Pancreas (tissue), 10 donors: Measurements from ENCODE around the gene INPP5D. TPM values are rescaled to one million over a fixed set of nuclear protein-coding genes. Genes with fewer than 3 reads are reported as not detected.
A peak's percentile ranks its signal among the peaks of the same experiment; 100 is the strongest.
"Not testable (repeated sequence)": the region's sequence is repeated elsewhere in the genome, so short reads cannot be mapped to it uniquely, and the experiment has no call there.

Experiments
- ATAC-seq, 4 donors: fragments of 200-7000 bp; cut with Tn5 transposase; one replicate each; pipeline versions ENCODE4 v1.8.0 to v1.9.1; 2020; ENCODE audit warnings: mild to moderate bottlenecking in 4 of 4, moderate library complexity in 4 of 4
- DNase-seq, 6 donors: peaks; one replicate each; pipeline ENCODE4 v3.0.0-alpha.2; 2020
- FAIRE-seq: peaks from 2 replicates; lab custom pipeline; 2012; peaks lifted over from hg19 to GRCh38; lab: Jason Lieb, UNC
- H3K27ac ChIP-seq, 4 donors: fragments of 200-600 bp; sonication (generic); 1 replicate in 3 of 4; 2 replicates in 1 of 4; pipeline versions ENCODE4 v1.5.0 to v1.8.0; 2020
- H3K27me3 ChIP-seq, 4 donors: fragments of 200-600 bp; one replicate each; pipeline ENCODE4 v1.8.0; 2021
- H3K36me3 ChIP-seq, 3 donors: fragments of 200-600 bp; sonication (generic) in 1 of 3; one replicate each; pipeline versions ENCODE4 v1.5.0 to v1.8.0; 2020 to 2021
- H3K4me1 ChIP-seq, 3 donors: fragments of 200-600 bp; one replicate each; pipeline ENCODE4 v1.8.0; 2021
- H3K4me3 ChIP-seq, 4 donors: fragments of 200-600 bp; sonication (generic) in 2 of 4; one replicate each; pipeline versions ENCODE4 v1.5.0 to v1.8.0; 2020 to 2021
- H3K9me3 ChIP-seq, 4 donors: fragments of 200-600 bp; one replicate each; pipeline ENCODE4 v1.8.0; 2021
- CTCF ChIP-seq, 4 donors: fragments of 200-600 bp; sonication (generic) in 3 of 4; IDR thresholded peaks; one replicate each; pipeline versions ENCODE4 v1.5.0 to v1.8.0; 2021; ENCODE audit warnings: antibody characterized with exemption in 4 of 4
- WGBS, 2 donors: extraction: QIAGEN DNeasy Blood & Tissue Kit; methylation state at CpG; one replicate each; pipeline ENCODE4 v1.1.7; 2013; 5-methylcytosine and 5-hydroxymethylcytosine counted together
- intact Hi-C, 3 donors: fragments of 100-400 bp; cut with DNase I; formaldehyde crosslinking; loops; one replicate each; pipeline versions ENCODE4 v1.11.1 to v1.14.2; 2022
- polyA plus RNA-seq, 2 donors: library from polyadenylated mRNA; stranded (reverse); fragments of 200-250 nt; gene quantifications; one replicate each; pipeline ENCODE4 v1.2.3, GENCODE V29; 2013
- total RNA-seq, 6 donors: library from RNA; stranded (reverse); fragmentation: NEBNext Ultra II Directional in 4 of 6; extraction: Animal tissue kit (Norgen Biotek cat#: 25700) in 4 of 6; gene quantifications; one replicate each; pipeline versions ENCODE4 v1.2.1 to v1.2.4, GENCODE V29; 2021 to 2023
- donor health status: healthy with polysubstance abuse.
- donor health status: DM: no; HTN: no; CAD: no; lungs with moderate emphysema.
- donor health status: DM: no; HTN: no; CAD: no.
- donor health status: control.
- donor health status: control.
- donor health status: Bipolar disorder and iron deficiency.
- donor health status: DM: yes; HTN: yes; CAD: no.
- donor health status: DM: no; HTN: no; CAD: no.
- donor health status: DM: no; HTN: no; CAD: no.
- donor health status: DM: yes; HTN: yes; CAD: no.

INPP5D gene
- total and polyA plus RNA-seq, 8 donors: 1.1 to 11.4 (median 2.3) TPM

GRCh38 chr2:233094614-233095013 is 34.5 kb downstream of the INPP5D start:
- intact Hi-C loops: no loop called here
- 20 to 22% methylated on average over 6 of the region's 6 CpGs for WGBS, 2 donors
- H3K9me3 ChIP-seq: no peaks in the 10 kb centered on the region
- no peak overlapping the region for H3K27ac ChIP-seq
- no peak overlapping the region for H3K4me3 ChIP-seq
- FAIRE-seq (no peak), ATAC-seq (no peak), DNase-seq (no peak)
- H3K36me3 ChIP-seq: no peaks in the 10 kb centered on the region
- TF ChIP-seq CTCF (IDR thresholded peaks at IDR 0.05): no peak
- H3K4me1 ChIP-seq: no peaks in the 10 kb centered on the region
- H3K27me3 ChIP-seq: peaks cover 0 to 3% (median 0%) of the 10 kb centered on the region in 4 donors

DNA sequence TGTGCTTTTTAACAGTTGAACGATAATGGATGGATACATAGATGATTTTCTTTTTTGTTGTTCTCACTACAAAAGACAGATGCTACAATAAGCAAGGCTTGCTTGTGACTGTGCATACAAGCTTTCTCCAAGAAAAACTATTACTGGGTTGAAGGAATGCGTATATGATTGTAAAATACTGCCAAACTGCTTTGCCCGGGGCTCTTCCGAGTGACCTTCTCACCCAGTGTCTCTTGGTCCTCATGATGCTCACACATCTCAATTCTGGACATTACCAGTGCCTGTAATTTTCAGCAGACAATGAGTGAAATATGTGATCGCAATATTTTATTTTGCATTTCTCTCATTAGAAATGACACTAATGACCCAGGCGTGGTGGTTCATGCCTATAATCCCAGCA is 35.9 kb downstream of the INPP5D start:
- H3K27ac ChIP-seq: no peak overlapping the region
- FAIRE-seq (no peak), DNase-seq (no peak), ATAC-seq (no peak)
- no peaks in the 10 kb centered on the region for H3K9me3 ChIP-seq
- TF ChIP-seq CTCF (IDR thresholded peaks at IDR 0.05): no peak
- H3K4me1 ChIP-seq: no peaks in the 10 kb centered on the region
- intact Hi-C loops: no loop called here
- H3K4me3 ChIP-seq: no peak overlapping the region
- H3K27me3 ChIP-seq: peaks cover 0 to 3% (median 0%) of the 10 kb centered on the region in 4 donors
- no peaks in the 10 kb centered on the region for H3K36me3 ChIP-seq
- WGBS, 2 donors: 57 to 72% methylated on average over 6 of the region's 6 CpGs

- FAIRE-seq: no peak
- no peaks in the 10 kb centered on the region for H3K36me3 ChIP-seq
- peaks cover 0 to 2% (median 0%) of the 10 kb centered on the region in 4 donors for H3K27me3 ChIP-seq
- ATAC-seq: peak; percentile 61 to 86 (median 78)
- H3K9me3 ChIP-seq: no peaks in the 10 kb centered on the region
- DNase-seq: peak in 5 of 6 donors; percentile 34 to 80 (median 55)
- intact Hi-C loops: no loop called here
- H3K4me3 ChIP-seq: no peak overlapping the region
- 44 to 58% methylated on average over 11 of the region's 11 CpGs for WGBS, 2 donors
- H3K27ac ChIP-seq: no peak overlapping the region
- H3K4me1 ChIP-seq: no peaks in the 10 kb centered on the region
- TF ChIP-seq CTCF (IDR thresholded peaks at IDR 0.05): peak in 3 of 4 donors; percentile 16 to 25 (median 24)
Measured at GRCh38 chr2:233098618-233099017, 38.5 kb downstream of the INPP5D start.

DNA sequence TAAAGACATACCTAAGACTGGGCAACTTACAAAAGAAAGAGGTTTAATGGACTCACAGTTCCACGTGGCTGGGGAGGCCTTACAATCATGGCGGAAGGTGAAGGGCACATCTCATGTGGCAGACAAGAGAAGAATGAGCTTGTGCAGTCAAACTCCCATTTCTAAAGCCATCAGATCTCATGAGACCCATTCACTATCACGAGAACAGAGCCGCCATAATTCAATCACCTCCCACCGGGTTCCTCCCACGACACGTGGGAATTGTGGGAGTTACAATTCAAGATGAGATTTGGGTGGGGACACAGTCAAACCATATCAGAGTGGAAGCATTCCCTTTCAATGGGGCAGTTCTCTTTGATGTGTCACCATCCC is 39.7 kb downstream of the INPP5D start:
- not testable (repeated sequence) for H3K36me3 ChIP-seq, H3K4me3 ChIP-seq, ATAC-seq, H3K4me1 ChIP-seq, DNase-seq, FAIRE-seq, H3K27me3 ChIP-seq, H3K27ac ChIP-seq, H3K9me3 ChIP-seq
- intact Hi-C loops: loop anchor here in 2 of 3 donors (5.0 to 10.0 kb wide), 2 partner anchors 145 to 147 kb away; no protein-coding TSS in a partner anchor
- WGBS, 2 donors: 91 to 92% methylated on average over 7 of the region's 7 CpGs

DNA sequence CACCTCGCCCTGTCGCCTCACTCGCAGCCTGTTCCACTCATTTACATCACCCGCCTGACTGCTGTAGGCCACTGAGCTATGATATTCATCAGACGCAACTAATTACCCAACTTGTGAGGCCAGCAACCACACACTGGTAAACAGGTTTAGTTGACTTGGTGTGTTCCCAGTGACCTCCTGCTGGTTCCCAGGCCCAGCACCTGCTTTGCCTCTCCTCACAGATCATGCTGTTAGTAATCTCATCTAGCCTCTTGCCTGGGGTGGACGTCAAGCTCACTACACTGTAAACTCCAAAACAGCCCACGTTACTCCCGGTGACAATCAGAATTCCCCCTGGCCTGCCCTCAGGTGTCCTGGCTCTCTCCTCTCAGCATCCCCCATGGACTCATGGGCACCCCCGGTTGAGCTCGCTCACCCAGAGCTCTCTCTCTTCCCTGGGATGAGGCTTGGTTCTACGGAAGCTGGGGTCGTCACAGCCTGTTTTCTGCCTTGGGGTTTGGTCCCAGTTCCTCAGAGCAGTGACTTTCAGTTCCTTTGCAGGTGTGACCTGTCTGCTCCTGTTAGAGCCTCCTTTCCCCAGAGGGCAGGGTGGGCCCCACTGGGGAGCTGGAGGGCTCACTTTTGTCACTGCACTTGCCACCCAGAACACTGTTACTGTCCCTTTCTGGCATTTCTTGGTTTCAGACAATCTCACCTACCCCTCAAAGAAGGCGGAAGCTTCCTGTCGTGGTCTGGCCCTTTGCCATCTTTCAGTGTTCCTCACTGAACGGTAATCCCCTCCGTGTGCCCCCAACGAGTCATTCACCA is 40.3 kb downstream of the INPP5D start:
- Histone ChIP-seq H3K27me3 (no peaks in the 10 kb centered on the region), H3K9me3 (no peaks in the 10 kb centered on the region), H3K36me3 (no peaks in the 10 kb centered on the region), H3K4me3 (no peak overlapping the region), H3K4me1 (no peaks in the 10 kb centered on the region), H3K27ac (no peak overlapping the region)
- FAIRE-seq (no peak), ATAC-seq (no peak), DNase-seq (no peak)
- intact Hi-C loops: loop anchor here in 2 of 3 donors (5.0 to 10.0 kb wide), 2 partner anchors 144 to 147 kb away; no protein-coding TSS in a partner anchor
- 74 to 82% methylated on average over 17 of the region's 17 CpGs for WGBS, 2 donors
- no peak for TF ChIP-seq CTCF (IDR thresholded peaks at IDR 0.05)
